VCaP (cell line): ENCODE data around the gene SGCA.

Source experiments
- H3K27ac ChIP-seq: fragments of 450-650 bp; 2 replicates; pipeline ENCODE4 v1.5.1; 2017
- TF ChIP-seq, protein P1 (sequence below): fragments of 450-650 bp; conservative IDR thresholded peaks from 2 replicates; pipeline ENCODE4 v1.5.1; 2017; ENCODE audit warnings: mild to moderate bottlenecking, moderate library complexity

The SGCA gene

GRCh38 chr17:50212121-50212843 lies 46.5 kb downstream of the SGCA start:
- TF ChIP-seq, protein P1, sequence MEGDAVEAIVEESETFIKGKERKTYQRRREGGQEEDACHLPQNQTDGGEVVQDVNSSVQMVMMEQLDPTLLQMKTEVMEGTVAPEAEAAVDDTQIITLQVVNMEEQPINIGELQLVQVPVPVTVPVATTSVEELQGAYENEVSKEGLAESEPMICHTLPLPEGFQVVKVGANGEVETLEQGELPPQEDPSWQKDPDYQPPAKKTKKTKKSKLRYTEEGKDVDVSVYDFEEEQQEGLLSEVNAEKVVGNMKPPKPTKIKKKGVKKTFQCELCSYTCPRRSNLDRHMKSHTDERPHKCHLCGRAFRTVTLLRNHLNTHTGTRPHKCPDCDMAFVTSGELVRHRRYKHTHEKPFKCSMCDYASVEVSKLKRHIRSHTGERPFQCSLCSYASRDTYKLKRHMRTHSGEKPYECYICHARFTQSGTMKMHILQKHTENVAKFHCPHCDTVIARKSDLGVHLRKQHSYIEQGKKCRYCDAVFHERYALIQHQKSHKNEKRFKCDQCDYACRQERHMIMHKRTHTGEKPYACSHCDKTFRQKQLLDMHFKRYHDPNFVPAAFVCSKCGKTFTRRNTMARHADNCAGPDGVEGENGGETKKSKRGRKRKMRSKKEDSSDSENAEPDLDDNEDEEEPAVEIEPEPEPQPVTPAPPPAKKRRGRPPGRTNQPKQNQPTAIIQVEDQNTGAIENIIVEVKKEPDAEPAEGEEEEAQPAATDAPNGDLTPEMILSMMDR, result no peak

GRCh38 chr17:50213026-50214022 lies 47.5 kb downstream of the SGCA start:
- TF ChIP-seq, protein P1, result no peak
- no peak overlapping the region for H3K27ac ChIP-seq

More at GRCh38 chr17:50212121-50212843, 46.5 kb downstream of the SGCA start:
- H3K27ac ChIP-seq, result no peak overlapping the region

DNA sequence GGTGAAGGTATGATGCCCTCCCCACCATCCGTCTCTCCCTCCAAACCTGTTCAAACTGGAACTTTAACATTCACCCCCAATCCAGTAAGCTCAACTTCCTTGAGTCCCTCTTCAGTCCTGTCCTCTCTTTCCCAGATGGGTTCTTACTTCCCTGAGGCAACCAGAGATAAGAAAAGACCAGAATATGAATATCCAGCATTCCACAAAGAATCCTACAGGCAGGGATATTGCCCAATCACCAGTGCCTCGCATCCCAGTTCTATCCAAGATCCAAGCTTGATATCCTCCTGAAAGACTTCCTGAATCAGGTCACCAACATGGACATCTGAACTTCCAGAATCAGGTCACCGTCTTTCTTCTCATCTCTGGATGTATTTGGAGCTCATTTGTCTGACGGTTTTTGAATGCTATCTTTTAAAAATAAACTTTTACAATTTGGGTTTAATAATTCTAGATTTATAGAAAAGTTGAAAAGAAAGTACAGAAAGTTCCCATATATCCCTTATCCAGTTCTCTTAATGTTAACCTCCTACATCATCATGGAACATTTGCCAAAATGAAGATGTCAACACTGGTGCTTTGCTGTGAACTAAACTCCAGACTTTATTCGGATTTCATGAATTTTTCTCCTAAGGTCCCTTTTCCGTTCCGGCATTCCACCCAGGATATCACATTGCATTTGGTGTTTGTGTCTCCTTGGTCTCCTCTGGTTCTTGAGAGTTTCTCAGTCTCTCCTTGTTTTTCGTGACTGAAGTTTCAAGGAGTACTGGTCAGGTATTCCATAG lies 49.4 kb downstream of the SGCA start:
- no peak overlapping the region for H3K27ac ChIP-seq
- TF ChIP-seq, protein P1, result no peak

GRCh38 chr17:50217591-50217990 lies 51.8 kb downstream of the SGCA start:
- H3K27ac ChIP-seq, result no peak overlapping the region
- TF ChIP-seq, protein P1, result no peak

DNA sequence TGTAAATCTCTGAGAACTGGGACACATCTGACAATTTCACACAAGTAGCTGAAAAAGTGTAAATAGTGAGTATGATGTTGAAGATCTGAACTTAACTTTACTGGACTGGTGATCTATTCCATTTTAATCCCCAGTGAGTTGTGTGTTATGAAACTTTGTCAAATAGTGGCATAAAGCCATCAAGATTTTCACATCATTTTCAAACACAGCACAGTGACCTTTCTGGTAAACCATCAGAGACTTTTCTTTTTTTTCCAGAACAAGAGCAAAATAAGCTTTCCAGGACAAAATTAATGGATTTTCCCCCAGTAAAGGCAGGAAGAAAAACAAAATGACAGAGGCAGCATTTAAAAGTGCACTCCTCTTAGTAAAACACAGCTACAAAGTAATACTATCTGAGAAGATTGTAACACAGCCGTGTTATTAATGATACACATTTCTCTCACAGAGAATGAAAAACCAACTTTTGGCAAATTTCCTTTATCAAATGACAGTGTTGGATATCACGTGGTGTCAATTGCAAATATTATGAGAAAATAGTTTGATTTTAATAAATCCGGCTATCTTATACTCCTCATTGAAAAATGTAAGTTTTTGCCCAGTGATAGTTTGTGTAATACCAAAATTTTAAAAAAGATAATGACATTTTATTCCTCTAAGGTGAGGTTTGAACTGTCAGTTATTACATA lies 52.4 kb downstream of the SGCA start:
- no peak overlapping the region for H3K27ac ChIP-seq

DNA sequence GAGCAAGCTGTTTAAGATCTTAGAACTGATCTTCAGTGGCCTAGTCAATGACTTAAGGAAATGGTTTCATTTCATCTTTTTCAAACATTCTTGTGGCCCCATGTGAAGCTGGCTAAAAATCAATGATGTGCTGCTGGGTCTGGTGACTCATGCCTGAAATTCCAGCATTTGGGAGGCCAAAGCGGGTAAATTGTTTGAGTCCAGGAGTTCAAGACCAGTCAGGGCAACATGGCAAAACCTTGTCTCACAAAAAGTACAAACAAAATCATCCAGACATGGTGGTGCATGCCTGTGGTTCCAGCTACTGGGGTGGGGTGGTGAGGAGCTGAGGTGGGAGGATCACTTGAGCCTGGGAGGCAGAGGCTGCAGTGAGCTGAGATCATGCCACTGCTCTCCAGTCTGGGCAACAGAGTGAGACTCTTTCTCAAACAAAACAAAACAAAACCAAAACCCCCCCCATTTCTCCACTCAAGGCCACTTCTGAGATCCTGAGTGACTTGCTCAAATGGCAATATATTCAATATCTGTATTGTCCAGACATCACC lies 53.0 kb downstream of the SGCA start:
- no peak overlapping the region for H3K27ac ChIP-seq

More for the DNA sequence above, 52.4 kb downstream of the SGCA start:
- TF ChIP-seq, protein P1, result no peak

More for the DNA sequence above, 53.0 kb downstream of the SGCA start:
- TF ChIP-seq, protein P1, result no peak
